HCT116 (cell line): ENCODE results near the gene ARL13B. TPM values are rescaled to one million over a fixed set of nuclear protein-coding genes. Genes with fewer than 3 reads are reported as not detected.
A peak's percentile ranks its signal among the peaks of the same experiment; 100 is the strongest.

Experiments
- ATAC-seq: fragments of 200-7000 bp; cut with Tn5 transposase; 2 replicates; pipeline ENCODE4 v1.9.1; 2020; ENCODE audit warnings: mild to moderate bottlenecking, moderate library complexity
- Bru-seq: library from RNA; stranded (reverse); fragments of 400-500 nt; gene quantifications from one replicate; lab custom pipeline; 2021; lab: Mats Ljungman, UMichigan
- BruChase-seq, 2 experiments: library from RNA; stranded (reverse); fragments of 400-500 nt; gene quantifications; one replicate each; lab custom pipeline; 2021; lab: Mats Ljungman, UMichigan
- BruUV-seq: library from RNA; stranded (reverse); fragments of 400-500 nt; replicated peaks from 2 replicates; lab custom pipeline; 2021; lab: Mats Ljungman, UMichigan
- CTCF ChIA-PET: fragments of 300-600 bp; sonication (Branson Sonifier 250); formaldehyde crosslinking; loops from one replicate; lab custom pipeline; 2021; ENCODE audit warnings: antibody characterized with exemption; lab: Charles Lee
- POLR2A ChIA-PET: fragments of 300-600, 350-600 bp; sonication (Branson Sonifier 250); formaldehyde crosslinking; loops from one replicate; lab custom pipeline; 2021; ENCODE audit warnings: antibody characterized with exemption; lab: Charles Lee
- RAD21 ChIA-PET, 2 experiments: fragments of 300-600 bp; sonication (Branson Sonifier 250); formaldehyde crosslinking; loops; one replicate each; lab custom pipeline; 2023; ENCODE audit warnings: low total read pairs in 2 of 2; ENCODE audit not compliant: uncharacterized antibody in 2 of 2, unreplicated experiment in 2 of 2, low non-redundant PET in 1 of 2; lab: Charles Lee
- DNase-seq: peaks from one replicate; pipeline ENCODE4 v3.0.0-alpha.2; 2010; ENCODE audit warnings: low read depth, low spot score
- H2AFZ ChIP-seq: fragments of 200-600 bp; shearing (Covaris generic), sonication (generic); 2 replicates; pipeline ENCODE4 v1.6.1; 2017; ENCODE audit warnings: low read depth, mixed run types, mixed read lengths, antibody characterized with exemption, low read length; ENCODE audit not compliant: poor library complexity, severe bottlenecking
- H3K27ac ChIP-seq: 2 replicates; pipeline ENCODE4 v1.5.1; 2012; ENCODE audit warnings: low read depth, low read length
- H3K27me3 ChIP-seq: fragments of 200-600 bp; sonication (generic); 2 replicates; pipeline ENCODE4 v1.6.1; 2016; ENCODE audit warnings: mixed run types, low read length, mixed read lengths; ENCODE audit not compliant: insufficient read depth
- H3K36me3 ChIP-seq, 2 experiments: fragments of 200-500 bp in 1 of 2; fragments of 200-600 bp in 1 of 2; sonication (Bioruptor generic) in 1 of 2; sonication (generic) in 1 of 2; 2 replicates each; pipeline versions ENCODE4 v1.5.1 to v1.6.1; 2014 to 2016; ENCODE audit warnings: low read length in 2 of 2, inconsistent platforms in 1 of 2, mixed read lengths in 1 of 2, mixed run types in 1 of 2; ENCODE audit not compliant: insufficient read depth in 2 of 2, control insufficient read depth in 1 of 2
- H3K4me1 ChIP-seq, 2 experiments: fragments of 200-600 bp in 1 of 2; sonication (generic) in 1 of 2; 2 replicates each; pipeline versions ENCODE4 v1.5.1 to v1.6.1; 2012 to 2017; ENCODE audit warnings: low read length in 2 of 2, inconsistent platforms in 1 of 2, mild to moderate bottlenecking in 1 of 2, mixed read lengths in 1 of 2, mixed run types in 1 of 2, moderate library complexity in 1 of 2; ENCODE audit not compliant: insufficient read depth in 2 of 2, control insufficient read depth in 1 of 2
- H3K4me2 ChIP-seq: fragments of 200-600 bp; sonication (generic); 2 replicates; pipeline ENCODE4 v1.6.1; 2017; ENCODE audit warnings: mixed run types, low read length, mixed read lengths
- H3K4me3 ChIP-seq, 2 experiments: fragments of 200-600 bp in 1 of 2; sonication (generic) in 1 of 2; replicated peaks in 1 of 2; 2 replicates each; pipeline ENCODE4 v1.5.1; 2011 to 2016; ENCODE audit warnings: low read length in 2 of 2, control low read depth in 1 of 2, low read depth in 1 of 2, mild to moderate bottlenecking in 1 of 2, mixed read lengths in 1 of 2, mixed run types in 1 of 2
- H3K79me2 ChIP-seq: fragments of 200-600 bp; sonication (generic); 2 replicates; pipeline ENCODE4 v1.6.1; 2017; ENCODE audit warnings: mild to moderate bottlenecking, mixed run types, low read length, moderate library complexity, mixed read lengths; ENCODE audit not compliant: insufficient read depth
- H3K9ac ChIP-seq: fragments of 200-600 bp; sonication (generic); 2 replicates; pipeline ENCODE4 v1.6.1; 2016; ENCODE audit warnings: low read length, mixed read lengths
- H3K9me2 ChIP-seq: fragments of 200-600 bp; sonication (generic), shearing (Covaris generic); 2 replicates; pipeline ENCODE4 v1.6.1; 2017; ENCODE audit warnings: mixed run types, mild to moderate bottlenecking, moderate library complexity; ENCODE audit not compliant: insufficient read depth
- H3K9me3 ChIP-seq, 2 experiments: fragments of 200-500 bp in 1 of 2; fragments of 200-600 bp in 1 of 2; sonication (Bioruptor generic) in 1 of 2; sonication (generic) in 1 of 2; 2 replicates each; pipeline ENCODE4 v1.6.1; 2014 to 2017; ENCODE audit warnings: low read length in 2 of 2, mixed read lengths in 2 of 2, inconsistent platforms in 1 of 2, low read depth in 1 of 2, mild to moderate bottlenecking in 1 of 2, mixed run types in 1 of 2, moderate library complexity in 1 of 2; ENCODE audit not compliant: control insufficient read depth in 1 of 2, insufficient read depth in 1 of 2
- H4K20me1 ChIP-seq: fragments of 200-600 bp; sonication (generic), shearing (Covaris generic); 2 replicates; pipeline ENCODE4 v1.6.1; 2017; ENCODE audit warnings: mixed run types, mild to moderate bottlenecking, moderate library complexity; ENCODE audit not compliant: insufficient read depth
- CEBPB ChIP-seq: IDR thresholded peaks from 2 replicates; pipeline ENCODE4 v1.6.1; 2012; ENCODE audit warnings: low read depth
- EGR1 ChIP-seq: IDR thresholded peaks from 2 replicates; pipeline ENCODE4 v1.6.1; 2012; ENCODE audit warnings: low read depth
- ELF1 ChIP-seq: IDR thresholded peaks from 2 replicates; pipeline ENCODE4 v1.6.1; 2012; ENCODE audit warnings: low read depth, borderline replicate concordance
- EZH2phosphoT487 ChIP-seq: fragments of 200-600 bp; IDR thresholded peaks from 2 replicates; pipeline ENCODE4 v1.6.1; 2018; ENCODE audit warnings: antibody characterized with exemption, borderline replicate concordance
- JUND ChIP-seq: IDR thresholded peaks from 2 replicates; pipeline ENCODE4 v1.6.1; 2012
- POLR2A ChIP-seq: IDR thresholded peaks from 2 replicates; pipeline ENCODE4 v1.7.0; 2011; ENCODE audit warnings: borderline replicate concordance; ENCODE audit not compliant: insufficient read depth, insufficient read length; ENCODE audit errors: extremely low read depth
- POLR2AphosphoS5 ChIP-seq: IDR thresholded peaks from 2 replicates; pipeline ENCODE4 v1.6.1; 2011; ENCODE audit warnings: mild to moderate bottlenecking, low read depth, low read length, moderate library complexity
- SP1 ChIP-seq: IDR thresholded peaks from 2 replicates; pipeline ENCODE4 v1.6.1; 2012; ENCODE audit warnings: low read depth
- SRF ChIP-seq: IDR thresholded peaks from 2 replicates; pipeline ENCODE4 v1.6.1; 2012; ENCODE audit warnings: low read depth
- TCF7L2 ChIP-seq: IDR thresholded peaks from 2 replicates; pipeline ENCODE4 v1.7.0; 2011; ENCODE audit warnings: borderline replicate concordance, inconsistent platforms; ENCODE audit not compliant: insufficient read depth, insufficient read length; ENCODE audit errors: extremely low read depth
- YY1 ChIP-seq: IDR thresholded peaks from 2 replicates; pipeline ENCODE4 v1.6.1; 2011; ENCODE audit warnings: low read length, low read depth, moderate library complexity, mild to moderate bottlenecking; ENCODE audit not compliant: insufficient replicate concordance; ENCODE audit errors: extremely low read depth
- ZFX ChIP-seq: fragments of 450-650 bp; IDR thresholded peaks from 2 replicates; pipeline ENCODE4 v1.6.1; 2017
- intact Hi-C: fragments of 100-400 bp; cut with micrococcal nuclease; formaldehyde crosslinking; loops from 2 replicates; pipeline ENCODE4 v1.10.0; 2022
- long read RNA-seq: library from polyadenylated mRNA; unstranded; transcript quantifications from one replicate; pipeline ENCODE4 v2.0.0, GENCODE V29; 2021; ENCODE audit not compliant: unreplicated experiment
- polyA plus RNA-seq: library from polyadenylated mRNA; unstranded; fragments of >200 nt; gene quantifications from 2 replicates; pipeline ENCODE4 v1.2.1, GENCODE V29; 2012; ENCODE audit warnings: missing spikeins
- total RNA-seq: library from RNA; stranded (reverse); gene quantifications from one replicate; pipeline ENCODE4 v1.2.1, GENCODE V29; 2021; ENCODE audit not compliant: unreplicated experiment
- TF ChIP-seq, protein P1 (sequence below): IDR thresholded peaks from 2 replicates; pipeline ENCODE4 v1.6.1; 2011; ENCODE audit warnings: mild to moderate bottlenecking, low read length, moderate library complexity; ENCODE audit not compliant: insufficient replicate concordance; ENCODE audit errors: extremely low read depth
- TF ChIP-seq, protein P2 (sequence below): IDR thresholded peaks from 2 replicates; pipeline ENCODE4 v1.6.1; 2012
- TF ChIP-seq, protein P3 (sequence below): IDR thresholded peaks from 2 replicates; pipeline ENCODE4 v1.6.1; 2012; ENCODE audit warnings: low read depth

The ARL13B gene
- total RNA-seq, result 8.2 TPM
- 2.1 and 2.2 TPM in 2 replicates for polyA plus RNA-seq
- percentile 58 among the genes with signal in this experiment for Bru-seq, nascent RNA
- BruChase-seq, experiment 1, labeled RNA remaining after a 6-hour chase, result percentile 55 among the genes with signal in this experiment
- percentile 62 among the genes with signal in this experiment for BruChase-seq, experiment 2, labeled RNA remaining after a 2-hour chase
- long read RNA-seq, partial matches to known transcripts, result 4 of 8 reads
- long read RNA-seq, other reads (novel, unspliced or antisense), result 4 of 8 reads

DNA sequence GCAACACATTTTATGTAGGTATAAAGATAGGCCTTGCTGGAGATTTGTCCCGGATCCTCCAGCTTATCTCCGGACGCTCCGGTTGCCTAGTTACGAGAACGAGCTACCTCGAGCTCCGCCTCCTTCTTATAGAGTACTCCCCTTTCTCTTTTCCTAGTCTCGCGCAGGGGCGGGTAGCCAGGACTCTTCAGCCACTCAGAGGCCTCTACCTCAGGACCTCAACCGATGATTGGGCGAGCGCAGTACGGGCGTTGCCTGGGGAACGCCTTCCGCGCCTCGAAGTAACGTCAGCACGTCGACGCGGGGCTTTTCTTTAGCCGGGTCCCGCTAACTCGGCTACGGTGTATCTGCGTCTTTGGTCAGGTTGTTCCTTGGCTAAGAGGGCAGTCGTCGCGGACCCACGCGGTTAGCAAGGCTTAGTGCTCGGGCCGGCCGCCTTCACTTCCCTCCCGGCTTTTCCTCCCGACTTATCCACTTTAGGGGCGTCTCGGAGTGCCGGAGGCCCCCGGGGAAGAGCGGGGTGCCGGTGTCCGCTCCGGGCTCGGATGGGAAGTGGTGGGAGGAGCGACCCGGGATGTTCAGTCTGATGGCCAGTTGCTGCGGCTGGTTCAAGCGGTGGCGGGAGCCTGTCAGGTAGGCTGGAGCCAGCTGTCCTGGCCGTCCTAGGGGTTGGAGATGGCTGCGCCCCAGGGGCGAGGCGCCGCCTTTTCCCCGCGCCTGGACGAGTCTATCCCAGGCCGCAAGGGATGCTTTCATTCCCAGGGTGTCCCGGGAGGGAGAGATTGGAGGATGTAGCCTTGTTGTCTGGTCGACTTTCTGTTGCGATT is at the start of gene ARL13B:
Gene ARL13B, plus strand, starts transcription at position 306 of the 827 bp plus-strand sequence. Its CDS starts 269 bp downstream, at position 575.
- TF ChIP-seq POLR2AphosphoS5, result peak; percentile 80
- TF ChIP-seq, protein P1, sequence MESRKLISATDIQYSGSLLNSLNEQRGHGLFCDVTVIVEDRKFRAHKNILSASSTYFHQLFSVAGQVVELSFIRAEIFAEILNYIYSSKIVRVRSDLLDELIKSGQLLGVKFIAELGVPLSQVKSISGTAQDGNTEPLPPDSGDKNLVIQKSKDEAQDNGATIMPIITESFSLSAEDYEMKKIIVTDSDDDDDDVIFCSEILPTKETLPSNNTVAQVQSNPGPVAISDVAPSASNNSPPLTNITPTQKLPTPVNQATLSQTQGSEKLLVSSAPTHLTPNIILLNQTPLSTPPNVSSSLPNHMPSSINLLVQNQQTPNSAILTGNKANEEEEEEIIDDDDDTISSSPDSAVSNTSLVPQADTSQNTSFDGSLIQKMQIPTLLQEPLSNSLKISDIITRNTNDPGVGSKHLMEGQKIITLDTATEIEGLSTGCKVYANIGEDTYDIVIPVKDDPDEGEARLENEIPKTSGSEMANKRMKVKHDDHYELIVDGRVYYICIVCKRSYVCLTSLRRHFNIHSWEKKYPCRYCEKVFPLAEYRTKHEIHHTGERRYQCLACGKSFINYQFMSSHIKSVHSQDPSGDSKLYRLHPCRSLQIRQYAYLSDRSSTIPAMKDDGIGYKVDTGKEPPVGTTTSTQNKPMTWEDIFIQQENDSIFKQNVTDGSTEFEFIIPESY, result peak; percentile 10
- TF ChIP-seq SP1, result peak; percentile 87
- TF ChIP-seq TCF7L2, result no peak
- TF ChIP-seq JUND, result no peak
- no peak for TF ChIP-seq SRF
- TF ChIP-seq EGR1, result no peak
- TF ChIP-seq POLR2A, result peak; percentile 80
- TF ChIP-seq EZH2phosphoT487, result no peak
- TF ChIP-seq YY1, result no peak
- TF ChIP-seq, protein P2, sequence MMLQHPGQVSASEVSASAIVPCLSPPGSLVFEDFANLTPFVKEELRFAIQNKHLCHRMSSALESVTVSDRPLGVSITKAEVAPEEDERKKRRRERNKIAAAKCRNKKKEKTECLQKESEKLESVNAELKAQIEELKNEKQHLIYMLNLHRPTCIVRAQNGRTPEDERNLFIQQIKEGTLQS, result no peak
- TF ChIP-seq ZFX, result no peak; the same call in 1 of the 2 replicates
- no peak for TF ChIP-seq ELF1
- no peak for TF ChIP-seq CEBPB
- TF ChIP-seq, protein P3, sequence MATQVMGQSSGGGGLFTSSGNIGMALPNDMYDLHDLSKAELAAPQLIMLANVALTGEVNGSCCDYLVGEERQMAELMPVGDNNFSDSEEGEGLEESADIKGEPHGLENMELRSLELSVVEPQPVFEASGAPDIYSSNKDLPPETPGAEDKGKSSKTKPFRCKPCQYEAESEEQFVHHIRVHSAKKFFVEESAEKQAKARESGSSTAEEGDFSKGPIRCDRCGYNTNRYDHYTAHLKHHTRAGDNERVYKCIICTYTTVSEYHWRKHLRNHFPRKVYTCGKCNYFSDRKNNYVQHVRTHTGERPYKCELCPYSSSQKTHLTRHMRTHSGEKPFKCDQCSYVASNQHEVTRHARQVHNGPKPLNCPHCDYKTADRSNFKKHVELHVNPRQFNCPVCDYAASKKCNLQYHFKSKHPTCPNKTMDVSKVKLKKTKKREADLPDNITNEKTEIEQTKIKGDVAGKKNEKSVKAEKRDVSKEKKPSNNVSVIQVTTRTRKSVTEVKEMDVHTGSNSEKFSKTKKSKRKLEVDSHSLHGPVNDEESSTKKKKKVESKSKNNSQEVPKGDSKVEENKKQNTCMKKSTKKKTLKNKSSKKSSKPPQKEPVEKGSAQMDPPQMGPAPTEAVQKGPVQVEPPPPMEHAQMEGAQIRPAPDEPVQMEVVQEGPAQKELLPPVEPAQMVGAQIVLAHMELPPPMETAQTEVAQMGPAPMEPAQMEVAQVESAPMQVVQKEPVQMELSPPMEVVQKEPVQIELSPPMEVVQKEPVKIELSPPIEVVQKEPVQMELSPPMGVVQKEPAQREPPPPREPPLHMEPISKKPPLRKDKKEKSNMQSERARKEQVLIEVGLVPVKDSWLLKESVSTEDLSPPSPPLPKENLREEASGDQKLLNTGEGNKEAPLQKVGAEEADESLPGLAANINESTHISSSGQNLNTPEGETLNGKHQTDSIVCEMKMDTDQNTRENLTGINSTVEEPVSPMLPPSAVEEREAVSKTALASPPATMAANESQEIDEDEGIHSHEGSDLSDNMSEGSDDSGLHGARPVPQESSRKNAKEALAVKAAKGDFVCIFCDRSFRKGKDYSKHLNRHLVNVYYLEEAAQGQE, result no peak
- POLR2A ChIA-PET, result interaction anchor here (0.5 to 1.1 kb wide), 4 partner anchors 9 to 167 kb away, joined by 3 to 8 read pairs (median 3); partner anchors contain the start of genes DHFR2 and NSUN3
- H2AFZ ChIP-seq, result peak within 1 kb of the TSS; percentile 24
- ATAC-seq (peak; percentile 99), DNase-seq (peak; percentile 95)
- RAD21 ChIA-PET, result no interaction called here
- H3K9ac ChIP-seq, result peak within 1 kb of the TSS; percentile 71
- intact Hi-C loops, result no loop called here
- peaks cover 3 to 12% of the 10 kb centered on the region in 2 experiments; a peak in 2 of 4 replicates for H3K4me1 ChIP-seq
- H3K36me3 ChIP-seq, result no peaks in the 10 kb centered on the region
- H3K9me3 ChIP-seq, result no peaks in the 10 kb centered on the region
- H3K4me2 ChIP-seq, result peak within 1 kb of the TSS; percentile 80
- peaks cover 34% of the 10 kb centered on the region for H3K79me2 ChIP-seq
- CTCF ChIA-PET, result interaction anchor here (0.9 to 1.3 kb wide), 2 partner anchors 25 to 89 kb away, joined by 3 to 5 read pairs; no protein-coding TSS in a partner anchor
- H4K20me1 ChIP-seq, result no peaks in the 10 kb centered on the region
- H3K4me3 ChIP-seq, result peak within 1 kb of the TSS; percentile 61 to 79
- H3K27ac ChIP-seq, result peak within 1 kb of the TSS; percentile 76
- TSS peak; percentile 66 for BruUV-seq
- H3K27me3 ChIP-seq, result no peaks in the 10 kb centered on the region
- no peaks in the 10 kb centered on the region; the same call in 1 of the 2 replicates for H3K9me2 ChIP-seq
